IMR-90 (cell line): ENCODE data around the gene TMX3. TPM values are rescaled to one million over a fixed set of nuclear protein-coding genes. Genes with fewer than 3 reads are reported as not detected.

Source experiments
- ATAC-seq: fragments of 200-7000 bp; cut with Tn5 transposase; 2 replicates; pipeline ENCODE4 v1.9.1; 2020; ENCODE audit warnings: low read depth, mild to moderate bottlenecking, moderate library complexity
- BruUV-seq: library from RNA; stranded (reverse); fragments of 400-500 nt; replicated peaks from 2 replicates; lab custom pipeline; 2021; lab: Mats Ljungman, UMichigan
- CTCF ChIA-PET: fragments of 300-600 bp; formaldehyde crosslinking; extraction: SDS; loops from one replicate; lab custom pipeline; 2021; ENCODE audit warnings: antibody characterized with exemption; lab: Yijun Ruan, JAX
- POLR2A ChIA-PET: fragments of 300-600 bp; sonication (Branson Sonifier 250); formaldehyde crosslinking; loops from one replicate; lab custom pipeline; 2022; ENCODE audit warnings: antibody characterized with exemption; ENCODE audit not compliant: unreplicated experiment; lab: Charles Lee
- DNase-seq: peaks from one replicate; pipeline ENCODE4 v3.0.0; 2013
- H2AFZ ChIP-seq: replicated peaks from 2 replicates; pipeline ENCODE3; 2013; ENCODE audit warnings: low read length, mild to moderate bottlenecking; ENCODE audit not compliant: poor library complexity
- H2AK5ac ChIP-seq: 2 replicates; pipeline ENCODE4 v1.6.1; 2013; ENCODE audit warnings: low read depth, low read length, inconsistent platforms
- H2AK9ac ChIP-seq: replicated peaks from 2 replicates; pipeline ENCODE3; 2013; ENCODE audit warnings: mild to moderate bottlenecking, low read depth, low read length, moderate library complexity; ENCODE audit not compliant: poor library complexity
- H2BK120ac ChIP-seq: 2 replicates; pipeline ENCODE4 v1.6.1; 2013; ENCODE audit warnings: low read depth, low read length, inconsistent platforms
- H2BK15ac ChIP-seq: 3 replicates; pipeline ENCODE4 v1.6.1; 2013; ENCODE audit warnings: low read depth, low read length, inconsistent platforms
- H2BK20ac ChIP-seq: 2 replicates; pipeline ENCODE4 v1.6.1; 2013; ENCODE audit warnings: low read depth, mild to moderate bottlenecking, inconsistent platforms, low read length, moderate library complexity
- H2BK5ac ChIP-seq: 2 replicates; pipeline ENCODE4 v1.6.1; 2013; ENCODE audit warnings: mild to moderate bottlenecking, low read depth, low read length, inconsistent platforms; ENCODE audit not compliant: poor library complexity, severe bottlenecking
- H3K14ac ChIP-seq: replicated peaks from 2 replicates; pipeline ENCODE4 v1.6.1; 2013; ENCODE audit warnings: low read depth, low read length, inconsistent platforms
- H3K18ac ChIP-seq: 2 replicates; pipeline ENCODE4 v1.6.1; 2013; ENCODE audit warnings: low read depth, low read length, control low read depth
- H3K23ac ChIP-seq: 2 replicates; pipeline ENCODE4 v1.6.1; 2013; ENCODE audit warnings: low read depth, low read length, inconsistent platforms
- H3K27ac ChIP-seq: 2 replicates; pipeline ENCODE4 v1.5.1; 2013; ENCODE audit warnings: mild to moderate bottlenecking, control low read depth, low read length; ENCODE audit not compliant: insufficient read depth
- H3K27me3 ChIP-seq: 2 replicates; pipeline ENCODE4 v1.6.1; 2013; ENCODE audit warnings: low read length; ENCODE audit not compliant: control insufficient read depth, insufficient read depth
- H3K36me3 ChIP-seq: 2 replicates; pipeline ENCODE4 v1.6.1; 2013; ENCODE audit warnings: low read length, mixed read lengths; ENCODE audit not compliant: control insufficient read depth, insufficient read depth
- H3K4ac ChIP-seq: 2 replicates; pipeline ENCODE4 v1.6.1; 2013; ENCODE audit warnings: low read depth, low read length, inconsistent platforms
- H3K4me1 ChIP-seq: 2 replicates; pipeline ENCODE4 v1.6.1; 2013; ENCODE audit warnings: low read length, mixed read lengths; ENCODE audit not compliant: control insufficient read depth, insufficient read depth
- H3K4me2 ChIP-seq: 2 replicates; pipeline ENCODE4 v1.6.1; 2013; ENCODE audit warnings: low read depth, mild to moderate bottlenecking, control low read depth, low read length, moderate library complexity
- H3K4me3 ChIP-seq: 2 replicates; pipeline ENCODE4 v1.5.1; 2013; ENCODE audit warnings: low read depth, mild to moderate bottlenecking, control low read depth, low read length, moderate library complexity; ENCODE audit not compliant: insufficient read depth
- H3K56ac ChIP-seq: 2 replicates; pipeline ENCODE4 v1.6.1; 2013; ENCODE audit warnings: low read length, inconsistent platforms; ENCODE audit not compliant: insufficient read depth; ENCODE audit errors: extremely low read depth
- H3K79me1 ChIP-seq, 2 experiments: 2 replicates each; pipeline ENCODE4 v1.6.1; 2013; ENCODE audit warnings: low read length in 2 of 2, inconsistent platforms in 1 of 2, low read depth in 1 of 2
- H3K9ac ChIP-seq: 2 replicates; pipeline ENCODE4 v1.6.1; 2013; ENCODE audit warnings: low read depth, low read length, control low read depth
- H3K9me1 ChIP-seq: 2 replicates; pipeline ENCODE4 v1.6.1; 2013; ENCODE audit warnings: low read length, inconsistent platforms; ENCODE audit not compliant: insufficient read depth
- H3K9me3 ChIP-seq: 2 replicates; pipeline ENCODE4 v1.6.1; 2013; ENCODE audit warnings: low read length; ENCODE audit not compliant: control insufficient read depth, insufficient read depth
- H4K20me1 ChIP-seq: 2 replicates; pipeline ENCODE4 v1.6.1; 2013; ENCODE audit warnings: low read length, inconsistent platforms; ENCODE audit not compliant: insufficient read depth
- H4K5ac ChIP-seq: 2 replicates; pipeline ENCODE4 v1.6.1; 2013; ENCODE audit warnings: mild to moderate bottlenecking, low read depth, low read length, control low read depth
- H4K8ac ChIP-seq, 2 experiments: 2 replicates each; pipeline ENCODE4 v1.6.1; 2013; ENCODE audit warnings: low read depth in 2 of 2, low read length in 2 of 2, control low read depth in 1 of 2, inconsistent platforms in 1 of 2
- H4K91ac ChIP-seq: 2 replicates; pipeline ENCODE4 v1.6.1; 2013; ENCODE audit warnings: low read depth, low read length, inconsistent platforms; ENCODE audit not compliant: insufficient read depth
- BHLHE40 ChIP-seq: fragments of 150-350 bp; IDR thresholded peaks from 2 replicates; pipeline ENCODE4 v1.6.1; 2016; ENCODE audit warnings: mild to moderate bottlenecking, low read depth, low read length
- CEBPB ChIP-seq: IDR thresholded peaks from 2 replicates; pipeline ENCODE4 v1.6.1; 2012; ENCODE audit warnings: low read depth, low read length, improper control_type of control experiment
- CHD1 ChIP-seq: IDR thresholded peaks from 2 replicates; pipeline ENCODE4 v1.6.1; 2012; ENCODE audit warnings: low read depth, low read length, improper control_type of control experiment
- CTCF ChIP-seq: conservative IDR thresholded peaks from 2 replicates; pipeline ENCODE4 v1.5.1; 2012; ENCODE audit warnings: mild to moderate bottlenecking, low read depth, low read length, improper control_type of control experiment
- ELK1 ChIP-seq: fragments of 150-350 bp; IDR thresholded peaks from 2 replicates; pipeline ENCODE4 v1.6.1; 2016; ENCODE audit warnings: low read depth, mild to moderate bottlenecking, low read length, moderate library complexity, borderline replicate concordance
- FOS ChIP-seq: fragments of 150-350 bp; IDR thresholded peaks from 2 replicates; pipeline ENCODE4 v1.6.1; 2016; ENCODE audit warnings: low read depth, low read length
- MAFK ChIP-seq: IDR thresholded peaks from 2 replicates; pipeline ENCODE4 v1.6.1; 2012; ENCODE audit warnings: low read depth, low read length, improper control_type of control experiment
- MAZ ChIP-seq: IDR thresholded peaks from 2 replicates; pipeline ENCODE4 v1.6.1; 2012; ENCODE audit warnings: low read depth, mild to moderate bottlenecking, low read length, improper control_type of control experiment, moderate library complexity, borderline replicate concordance
- MXI1 ChIP-seq: IDR thresholded peaks from 2 replicates; pipeline ENCODE4 v1.6.1; 2012; ENCODE audit warnings: low read depth, mild to moderate bottlenecking, low read length, moderate library complexity, borderline replicate concordance
- NFE2L2 ChIP-seq: fragments of 150-350 bp; IDR thresholded peaks from 2 replicates; pipeline ENCODE4 v1.6.1; 2016; ENCODE audit warnings: low read depth, mild to moderate bottlenecking, low read length
- POLR2A ChIP-seq: IDR thresholded peaks from 2 replicates; pipeline ENCODE4 v1.6.1; 2012; ENCODE audit warnings: mild to moderate bottlenecking, low read depth, low read length
- RAD21 ChIP-seq: IDR thresholded peaks from 2 replicates; pipeline ENCODE4 v1.6.1; 2012; ENCODE audit warnings: low read length, improper control_type of control experiment
- RCOR1 ChIP-seq: IDR thresholded peaks from 2 replicates; pipeline ENCODE4 v1.6.1; 2012; ENCODE audit warnings: mild to moderate bottlenecking, low read length, improper control_type of control experiment; ENCODE audit not compliant: insufficient replicate concordance
- RFX5 ChIP-seq: IDR thresholded peaks from 2 replicates; pipeline ENCODE4 v1.8.0; 2012; ENCODE audit warnings: low read depth, mild to moderate bottlenecking, low read length, moderate library complexity
- SMC3 ChIP-seq: fragments of 150-350 bp; IDR thresholded peaks from 2 replicates; pipeline ENCODE4 v1.6.1; 2016; ENCODE audit warnings: low read depth, mild to moderate bottlenecking, antibody characterized with exemption, low read length, moderate library complexity
- USF2 ChIP-seq: fragments of 150-350 bp; IDR thresholded peaks from 2 replicates; pipeline ENCODE4 v1.6.1; 2017; ENCODE audit warnings: mild to moderate bottlenecking, antibody characterized with exemption, low read length, low read depth
- WGBS, 2 experiments: methylation state at CpG; one replicate each; pipeline versions ENCODE4 v1.1.5 to v1.1.7; 2013; ENCODE audit warnings: missing lambda C conversion rate in 2 of 2; ENCODE audit not compliant: insufficient read length in 1 of 2; ENCODE audit errors: extremely low coverage in 2 of 2; 5-methylcytosine and 5-hydroxymethylcytosine counted together
- dilution Hi-C: fragments of 300-500 bp; cut with HindIII; formaldehyde crosslinking; loops from one replicate; pipeline ENCODE4 v1.14.3; 2018; ENCODE audit warnings: low sequenced_read_pairs; ENCODE audit not compliant: unreplicated experiment
- in situ Hi-C: fragments of 300-500 bp; cut with MboI; formaldehyde crosslinking; loops from 3 replicates; pipeline ENCODE4 v1.14.3; 2019; ENCODE audit warnings: low sequenced_read_pairs, inconsistent platforms, mixed read lengths
- intact Hi-C: fragments of 100-400 bp; cut with micrococcal nuclease; formaldehyde crosslinking; loops from 2 replicates; pipeline ENCODE4 v1.10.0; 2022
- polyA plus RNA-seq, 3 experiments: library from polyadenylated mRNA; depleted of rRNA; stranded (reverse); fragments of >200 nt; gene quantifications; 2 replicates each; pipeline ENCODE4 v1.2.3, GENCODE V29; 2012; ENCODE audit warnings: low replicate concordance in 1 of 3
- total RNA-seq: library from RNA; depleted of rRNA; stranded (reverse); fragments of >200 nt; gene quantifications from 2 replicates; pipeline ENCODE4 v1.2.3, GENCODE V29; 2012

TMX3 gene
- total and polyA plus RNA-seq, 2 of the 4 experiments (the other 2 are of a cell fraction): 22.8 to 50.5 TPM

- in situ Hi-C loops (no loop called here), dilution Hi-C loops (no loop called here), intact Hi-C loops (no loop called here)
- H3K18ac ChIP-seq: no peak overlapping the region
- H3K4me3 ChIP-seq: no peak overlapping the region
- no peak overlapping the region for H3K9ac ChIP-seq
- H2BK5ac ChIP-seq: no peak overlapping the region
- CTCF ChIA-PET: no interaction called here
- DNase-seq (no peak), ATAC-seq (no peak)
- BruUV-seq: no TSS peak
- H2AK5ac ChIP-seq: no peak overlapping the region
- no peaks in the 10 kb centered on the region for H4K20me1 ChIP-seq
- POLR2A ChIA-PET: no interaction called here
- no peaks in the 10 kb centered on the region for H3K4me1 ChIP-seq
- H3K36me3 ChIP-seq: peaks cover 30% of the 10 kb centered on the region
- H4K8ac ChIP-seq: no peak overlapping the region
- no peak overlapping the region for H3K4me2 ChIP-seq
- H3K23ac ChIP-seq: no peak overlapping the region
- peaks cover 9% of the 10 kb centered on the region for H3K9me1 ChIP-seq
- H2BK15ac ChIP-seq: no peak overlapping the region
- WGBS, 2 experiments: no CpG with 5 or more reads among the region's 2 CpGs
- no peak overlapping the region for H3K27ac ChIP-seq
- H2BK20ac ChIP-seq: no peak overlapping the region
- H4K5ac ChIP-seq: no peak overlapping the region
- H3K79me1 ChIP-seq: peaks cover 16 to 23% of the 10 kb centered on the region in 2 experiments
- no peak for TF ChIP-seq MXI1
- no peak for TF ChIP-seq NFE2L2
- no peak for TF ChIP-seq SMC3
- no peak for TF ChIP-seq ELK1
- TF ChIP-seq USF2: no peak
- TF ChIP-seq CEBPB: no peak
- TF ChIP-seq RAD21: no peak
- no peak for TF ChIP-seq RCOR1
- TF ChIP-seq CTCF: no peak
- no peak for TF ChIP-seq CHD1
- no peak for TF ChIP-seq MAFK
- TF ChIP-seq MAZ: no peak
- no peak for TF ChIP-seq BHLHE40
- no peak for TF ChIP-seq POLR2A
- TF ChIP-seq FOS: no peak
- no peak for TF ChIP-seq RFX5
- no peak overlapping the region for H4K91ac ChIP-seq
- no peak overlapping the region for H3K14ac ChIP-seq
- H3K9me3 ChIP-seq: no peaks in the 10 kb centered on the region
- H3K27me3 ChIP-seq: no peaks in the 10 kb centered on the region
- no peak overlapping the region for H3K56ac ChIP-seq
- no peak overlapping the region for H2AFZ ChIP-seq
- no peak overlapping the region for H2AK9ac ChIP-seq
- H3K4ac ChIP-seq: no peak overlapping the region
- H2BK120ac ChIP-seq: no peak overlapping the region
These were observed 18.0 kb downstream of the TMX3 start for GRCh38 chr18:68696937-68697336.
